ENCODE measurements around the gene FARS2.

- TF ChIP-seq CTCF (IDR thresholded peaks at IDR 0.05) (no peak), POLR2A (IDR thresholded peaks at IDR 0.05) (no peak)
These were observed 70.6 kb downstream of the FARS2 start for GRCh38 chr6:5331845-5332442.
